Right ventricle myocardium inferior (tissue), 1 donor: ENCODE measurements around the gene CHST8. TPM values are rescaled to one million over a fixed set of nuclear protein-coding genes. Genes with fewer than 3 reads are reported as not detected.

Experiments
- ATAC-seq: fragments of 200-7000 bp; cut with Tn5 transposase; one replicate; pipeline ENCODE4 v1.9.1; 2020; ENCODE audit warnings: mild to moderate bottlenecking, moderate library complexity
- DNase-seq: peaks from one replicate; pipeline ENCODE4 v3.0.0; 2021; ENCODE audit errors: missing footprints
- intact Hi-C: fragments of 100-400 bp; cut with DNase I; formaldehyde crosslinking; loops from one replicate; pipeline ENCODE4 v1.11.0; 2022
- total RNA-seq: library from RNA; stranded (reverse); fragmentation: NEBNext Ultra II Directional; extraction: Animal tissue kit (Norgen Biotek cat#: 25700); gene quantifications from one replicate; pipeline ENCODE4 v1.2.1, GENCODE V29; 2021
- donor health status: DM: no; HTN: yes; CAD: no; lungs with severe emphysema.

The CHST8 gene
- total RNA-seq, 1 donor from 2014 or later = 0.27 TPM

DNA sequence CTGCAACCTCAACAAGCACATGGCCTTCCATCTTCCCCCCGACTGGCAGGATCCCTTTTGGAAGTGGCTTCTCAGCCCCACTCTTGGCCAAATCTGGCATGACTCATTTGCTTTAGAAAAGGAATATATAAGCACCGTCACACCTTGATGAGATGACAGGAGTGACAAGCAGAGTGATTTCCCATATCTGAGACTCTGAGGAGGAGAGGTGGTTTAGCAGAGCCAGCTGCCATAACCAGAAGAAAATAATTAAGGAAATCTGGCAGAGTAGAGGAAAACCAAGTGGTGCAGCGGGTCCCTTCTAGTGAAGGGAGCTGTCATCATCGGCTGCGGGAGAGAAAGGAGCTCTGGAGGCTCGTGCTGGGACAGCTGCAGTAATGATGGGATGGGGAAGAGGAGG is 147.5 kb downstream of the CHST8 start:
- no peak for ATAC-seq
- no peak for DNase-seq
- intact Hi-C loops = no loop called here

DNA sequence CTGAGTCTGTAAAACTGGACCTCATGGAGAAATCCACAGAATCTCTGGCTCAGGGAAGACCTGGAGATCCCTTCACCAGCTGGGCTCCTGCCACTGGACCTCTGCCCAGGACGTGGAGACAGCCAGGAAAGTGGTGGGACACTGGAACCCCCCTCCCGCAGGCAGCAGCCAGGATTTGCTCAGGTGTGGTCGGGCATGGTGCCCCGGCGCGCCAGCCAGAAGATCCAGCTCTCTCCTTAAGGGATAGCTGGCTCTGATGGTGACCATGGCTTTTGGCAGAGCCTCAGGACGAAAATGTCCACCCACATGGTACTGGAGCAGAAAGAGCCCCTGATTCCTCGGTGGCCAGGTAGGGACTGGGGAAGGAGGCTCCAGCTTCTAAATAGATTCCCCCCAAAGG is 148.4 kb downstream of the CHST8 start:
- intact Hi-C loops = loop anchor here (5.0 kb wide), 2 partner anchors 353 to 533 kb away; no protein-coding TSS in a partner anchor
- ATAC-seq (no peak), DNase-seq (no peak)

DNA sequence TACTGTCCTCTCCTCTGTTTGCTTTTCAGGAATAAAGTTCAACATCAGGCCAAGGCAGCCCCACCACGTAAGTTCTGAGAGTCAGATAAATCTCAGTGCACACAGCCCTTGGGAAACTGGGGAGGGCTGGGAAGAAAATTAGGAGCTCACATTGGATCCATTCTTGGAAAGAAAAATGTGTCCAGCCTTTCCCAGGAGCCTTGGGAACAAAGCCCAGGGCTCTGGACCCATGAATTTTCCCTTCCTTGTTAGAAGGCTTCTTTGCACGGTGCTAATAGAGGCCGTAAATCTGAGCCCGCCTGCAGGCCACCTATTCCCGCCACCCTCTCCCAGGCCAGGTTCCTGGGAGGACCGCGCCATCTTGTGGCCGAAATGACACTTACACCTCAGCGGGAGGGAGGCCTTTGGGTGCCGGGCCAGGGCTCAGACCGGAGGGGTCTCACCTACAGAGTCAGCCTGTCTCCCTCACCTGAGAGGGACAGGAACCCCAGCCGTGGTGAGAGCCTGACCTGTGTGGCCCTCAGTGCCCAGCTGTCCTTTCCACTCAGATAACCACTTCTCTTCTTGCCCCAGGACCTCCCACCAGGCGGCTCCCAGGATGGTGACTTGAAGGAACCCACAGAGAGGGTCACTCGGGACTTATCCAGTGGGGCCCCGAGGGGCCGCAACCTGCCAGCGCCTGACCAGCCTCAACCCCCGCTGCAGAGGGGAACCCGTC is 149.8 kb downstream of the CHST8 start:
- peak; percentile 58 for ATAC-seq
- no peak for DNase-seq
- intact Hi-C loops = loop anchor here (1.0 to 5.0 kb wide), 3 partner anchors 340 to 534 kb away; no protein-coding TSS in a partner anchor

DNA sequence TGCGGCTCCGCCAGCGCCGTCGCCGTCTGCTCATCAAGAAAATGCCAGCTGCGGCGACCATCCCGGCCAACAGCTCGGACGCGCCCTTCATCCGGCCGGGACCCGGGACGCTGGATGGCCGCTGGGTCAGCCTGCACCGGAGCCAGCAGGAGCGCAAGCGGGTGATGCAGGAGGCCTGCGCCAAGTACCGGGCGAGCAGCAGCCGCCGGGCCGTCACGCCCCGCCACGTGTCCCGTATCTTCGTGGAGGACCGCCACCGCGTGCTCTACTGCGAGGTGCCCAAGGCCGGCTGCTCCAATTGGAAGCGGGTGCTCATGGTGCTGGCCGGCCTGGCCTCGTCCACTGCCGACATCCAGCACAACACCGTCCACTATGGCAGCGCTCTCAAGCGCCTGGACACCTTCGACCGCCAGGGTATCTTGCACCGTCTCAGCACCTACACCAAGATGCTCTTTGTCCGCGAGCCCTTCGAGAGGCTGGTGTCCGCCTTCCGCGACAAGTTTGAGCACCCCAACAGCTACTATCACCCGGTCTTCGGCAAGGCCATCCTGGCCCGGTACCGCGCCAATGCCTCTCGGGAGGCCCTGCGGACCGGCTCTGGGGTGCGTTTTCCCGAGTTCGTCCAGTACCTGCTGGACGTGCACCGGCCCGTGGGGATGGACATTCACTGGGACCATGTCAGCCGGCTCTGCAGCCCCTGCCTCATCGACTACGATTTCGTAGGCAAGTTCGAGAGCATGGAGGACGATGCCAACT is 150.5 kb downstream of the CHST8 start:
- intact Hi-C loops = loop anchor here (5.0 kb wide), 2 partner anchors 355 to 535 kb away; no protein-coding TSS in a partner anchor
- DNase-seq (no peak), ATAC-seq (no peak)

DNA sequence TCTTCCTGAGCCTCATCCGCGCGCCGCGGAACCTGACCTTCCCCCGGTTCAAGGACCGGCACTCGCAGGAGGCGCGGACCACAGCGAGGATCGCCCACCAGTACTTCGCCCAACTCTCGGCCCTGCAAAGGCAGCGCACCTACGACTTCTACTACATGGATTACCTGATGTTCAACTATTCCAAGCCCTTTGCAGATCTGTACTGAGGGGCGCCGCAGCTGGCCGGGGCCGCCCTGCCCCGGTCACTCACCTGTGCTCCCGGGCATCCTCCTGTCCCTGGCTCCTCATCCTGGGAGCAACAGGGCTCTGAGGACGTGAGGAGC is 151.1 kb downstream of the CHST8 start:
- DNase-seq = no peak
- intact Hi-C loops = loop anchor here (5.0 kb wide), 2 partner anchors 356 to 536 kb away; no protein-coding TSS in a partner anchor
- no peak for ATAC-seq

DNA sequence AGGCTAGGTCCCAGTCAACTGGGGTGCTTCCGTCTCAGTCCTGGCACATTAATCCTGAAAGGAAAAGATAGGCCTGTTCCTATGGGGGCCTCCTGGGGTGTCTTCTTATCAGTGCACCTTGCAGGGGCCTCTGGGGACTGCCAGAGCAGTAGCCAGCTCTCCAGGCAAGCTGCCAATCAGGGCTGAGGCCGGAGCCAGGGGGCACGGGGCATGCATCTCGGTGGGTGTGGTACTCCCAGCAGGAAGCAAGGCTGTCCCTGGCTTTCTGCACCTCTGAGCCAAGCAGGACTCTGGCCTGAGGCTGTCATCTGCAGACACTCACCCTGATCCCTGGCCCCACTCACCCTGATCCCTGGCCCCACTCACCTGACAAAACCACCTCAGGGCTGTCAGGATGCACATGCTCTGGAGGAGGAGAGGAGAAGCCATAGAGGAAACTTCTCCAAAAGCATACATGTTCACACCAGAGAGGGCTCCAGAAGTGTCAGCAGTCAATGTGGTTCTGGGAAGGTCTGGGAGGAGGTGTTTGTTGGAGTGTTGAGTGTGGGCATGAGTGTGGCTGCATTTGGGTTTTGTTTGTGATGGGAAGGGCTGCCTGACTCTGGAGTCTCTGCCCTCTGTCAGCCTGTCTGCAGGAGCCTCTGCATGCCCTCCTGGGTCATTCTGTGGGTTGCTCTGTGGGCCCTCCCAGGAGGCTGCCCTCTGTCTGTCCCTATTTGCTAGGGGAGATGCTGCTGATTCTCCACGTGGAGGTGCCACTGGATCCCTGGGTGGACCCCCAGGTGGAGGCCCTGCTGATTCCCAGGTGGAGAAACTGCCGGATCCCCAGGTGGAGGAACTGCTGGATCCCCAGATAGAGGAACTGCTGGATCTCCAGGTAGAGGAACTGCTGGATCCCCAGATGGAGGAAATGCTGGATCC is 152.2 kb downstream of the CHST8 start:
- intact Hi-C loops = loop anchor here (5.0 kb wide), 2 partner anchors 357 to 537 kb away; no protein-coding TSS in a partner anchor
- ATAC-seq (no peak), DNase-seq (no peak)

DNA sequence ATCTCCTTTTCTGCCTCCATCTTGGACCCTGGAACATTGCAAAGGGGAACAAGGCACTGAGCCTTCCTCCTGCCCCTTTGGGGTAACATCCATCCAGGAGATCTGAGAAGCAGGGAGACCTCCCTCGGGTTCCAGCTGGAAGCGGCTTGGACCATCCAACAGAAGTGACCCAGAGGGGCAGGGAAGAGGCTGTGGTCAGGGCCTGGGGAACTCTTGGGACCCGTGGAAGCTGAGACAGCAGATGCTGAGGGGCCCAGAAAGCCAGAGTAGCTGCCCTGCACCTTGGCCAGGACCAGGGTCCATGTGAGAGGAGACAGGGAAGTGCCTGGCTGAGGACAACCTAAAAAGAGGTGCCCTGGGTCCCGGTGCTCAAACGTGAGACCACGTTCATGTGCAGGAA is 153.0 kb downstream of the CHST8 start:
- no peak for DNase-seq
- intact Hi-C loops = loop anchor here (5.0 kb wide), 2 partner anchors 357 to 537 kb away; no protein-coding TSS in a partner anchor
- ATAC-seq = no peak

DNA sequence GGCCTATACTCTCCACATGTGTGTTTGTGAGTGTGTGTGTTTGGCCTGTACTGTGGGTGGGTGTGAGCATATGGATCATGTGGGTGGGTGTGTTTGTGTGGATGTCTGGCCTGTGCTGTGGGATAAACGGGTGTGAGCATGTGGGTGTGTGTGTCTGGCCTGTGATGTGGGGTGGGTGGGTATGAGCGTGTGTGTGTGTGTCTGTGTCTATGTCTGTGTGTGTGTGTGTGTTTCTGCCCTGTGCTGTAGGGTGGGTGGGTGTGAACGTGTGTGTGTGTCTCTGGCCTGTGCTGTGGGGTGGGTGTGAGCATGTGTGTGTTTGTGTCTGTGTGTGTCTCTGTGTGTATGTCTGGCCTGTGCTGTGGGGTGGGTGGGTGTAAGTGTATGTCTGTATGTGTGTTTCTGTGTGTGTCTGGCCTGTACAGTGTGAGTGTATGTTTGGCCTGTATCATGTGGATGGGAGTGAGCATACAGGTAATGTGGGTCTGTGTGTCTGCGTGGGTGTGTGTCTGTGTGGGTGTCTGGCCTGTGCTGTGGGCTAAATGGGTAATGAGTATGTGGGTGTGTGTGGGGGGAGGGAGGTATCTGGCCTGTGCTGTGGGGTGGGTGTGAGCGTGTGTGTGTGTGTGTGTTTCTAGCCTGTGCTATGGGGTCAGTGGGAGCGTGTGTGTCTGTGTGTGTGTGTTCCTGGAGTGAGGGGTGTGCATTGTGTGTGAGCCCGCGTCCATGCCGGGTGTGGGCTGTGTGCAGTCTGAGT is 154.2 kb downstream of the CHST8 start:
- intact Hi-C loops = no loop called here
- ATAC-seq (no peak), DNase-seq (no peak)

DNA sequence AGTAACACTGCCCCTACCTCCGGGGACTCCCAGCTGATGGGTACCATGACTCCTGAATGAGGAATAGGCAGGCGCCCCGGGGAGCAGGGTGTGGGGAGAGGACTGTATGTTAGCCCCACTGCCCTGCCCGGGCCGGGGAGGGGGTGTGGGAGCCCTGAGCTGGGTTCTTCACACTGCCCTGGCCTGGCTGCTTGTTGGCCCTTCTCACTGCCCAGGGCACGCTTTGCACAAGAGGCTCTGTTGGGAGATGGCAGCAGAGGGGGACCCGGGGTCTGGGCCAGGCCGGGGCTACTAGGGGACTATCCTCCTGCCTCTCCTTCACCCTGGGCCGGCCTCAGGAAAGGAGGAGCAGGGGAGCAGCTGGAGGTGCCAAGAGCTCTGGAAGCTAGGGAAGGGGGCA is 155.6 kb downstream of the CHST8 start:
- ATAC-seq = no peak
- intact Hi-C loops = no loop called here
- peak; percentile 77 for DNase-seq

DNA sequence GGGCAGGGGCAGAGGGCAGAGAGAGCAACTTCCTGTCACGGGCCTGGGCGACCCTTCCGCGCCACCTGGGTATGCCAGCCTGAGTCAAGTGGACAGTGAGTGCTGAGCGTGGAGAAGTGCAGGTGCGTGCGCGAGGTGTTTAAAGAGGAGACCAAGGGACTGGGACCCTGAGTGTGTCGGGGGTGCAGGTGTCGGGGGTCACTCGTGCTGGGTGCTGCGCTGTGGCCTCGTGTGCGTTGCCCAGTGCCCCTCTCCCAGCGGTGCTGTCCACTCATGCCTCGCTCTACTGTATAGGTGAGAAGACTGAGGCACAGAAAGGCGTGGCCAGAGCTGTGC is 156.0 kb downstream of the CHST8 start:
- intact Hi-C loops = loop anchor here (1.0 to 2.0 kb wide), 3 partner anchors 221 to 368 kb away; no protein-coding TSS in a partner anchor
- DNase-seq (no peak), ATAC-seq (no peak)

DNA sequence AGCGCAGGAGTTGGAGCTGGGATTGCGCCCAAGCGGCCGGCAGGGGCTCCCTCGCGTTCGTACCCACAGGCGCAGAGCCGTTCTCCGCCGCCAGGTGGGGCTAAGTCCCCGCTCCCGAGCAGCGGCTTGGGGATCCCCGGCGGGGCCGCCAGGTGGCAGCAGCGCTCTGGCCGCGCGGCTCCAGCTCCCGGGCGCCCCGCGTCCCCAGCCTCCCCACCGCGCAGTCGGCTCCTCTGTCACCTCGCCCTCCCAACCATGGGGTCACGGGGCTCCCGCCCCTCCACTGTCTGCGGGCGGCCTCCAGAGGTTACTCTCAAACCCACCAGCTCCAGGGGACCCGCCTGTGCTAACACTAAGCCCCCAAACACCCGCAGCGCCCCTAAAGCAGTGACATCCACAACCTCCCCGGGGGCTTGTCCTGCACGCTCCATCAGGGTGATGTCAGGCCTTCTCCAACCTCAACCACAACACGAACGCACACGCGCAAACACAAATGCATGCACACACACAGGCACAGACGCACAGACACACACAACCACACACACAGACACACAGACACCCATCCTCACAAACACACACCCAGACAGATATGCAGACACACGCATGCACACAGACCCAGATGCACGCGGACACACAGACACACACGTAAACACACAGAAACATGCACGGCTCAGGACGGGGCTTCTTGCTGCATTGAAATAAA is 156.5 kb downstream of the CHST8 start:
- intact Hi-C loops = loop anchor here (1.0 to 2.0 kb wide), 3 partner anchors 221 to 367 kb away; no protein-coding TSS in a partner anchor
- peak; percentile 94 for DNase-seq
- peak; percentile 90 for ATAC-seq

DNA sequence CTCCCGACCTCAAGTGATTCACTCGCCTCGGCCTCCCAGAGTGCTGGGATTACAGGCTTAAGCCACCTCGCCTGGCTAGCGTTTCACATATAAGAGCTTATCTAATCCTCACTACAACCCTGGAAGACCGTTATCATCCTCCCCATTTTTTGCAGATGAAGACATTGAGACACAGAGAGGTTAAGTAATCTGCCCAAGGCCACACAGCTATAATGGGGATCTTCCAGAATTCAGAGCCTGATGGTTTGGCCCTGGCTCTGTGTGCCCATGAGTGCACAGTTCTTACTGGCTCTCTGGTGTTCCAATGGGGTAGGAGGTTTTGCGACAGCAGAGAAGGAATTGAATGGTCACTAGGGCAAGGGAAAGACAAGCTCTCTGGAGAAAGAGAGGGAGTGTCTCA is 158.1 kb downstream of the CHST8 start:
- intact Hi-C loops = loop anchor here (2.0 kb wide), 1 partner anchor 219 kb away; no protein-coding TSS in a partner anchor
- ATAC-seq = no peak
- no peak for DNase-seq

DNA sequence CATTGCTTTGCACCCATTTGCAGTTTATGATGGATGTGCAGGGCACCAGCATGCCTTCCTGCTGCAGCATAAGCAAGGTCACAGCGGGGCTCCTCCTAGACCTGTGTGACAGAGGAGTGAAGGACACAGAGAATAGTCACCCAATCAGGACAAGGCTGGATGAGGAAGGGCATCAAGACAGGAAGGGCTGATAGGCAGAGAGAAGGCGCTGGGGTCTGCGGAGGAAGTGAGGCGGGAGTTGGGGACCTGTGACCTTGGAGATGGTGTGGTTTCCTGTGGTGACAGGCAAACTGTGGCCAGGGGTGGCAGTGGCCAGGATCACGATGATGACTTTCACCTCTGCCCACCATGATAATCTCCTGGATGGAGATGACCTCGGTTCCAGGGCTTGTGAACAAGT is 158.5 kb downstream of the CHST8 start:
- intact Hi-C loops = no loop called here
- ATAC-seq (no peak), DNase-seq (no peak)

DNA sequence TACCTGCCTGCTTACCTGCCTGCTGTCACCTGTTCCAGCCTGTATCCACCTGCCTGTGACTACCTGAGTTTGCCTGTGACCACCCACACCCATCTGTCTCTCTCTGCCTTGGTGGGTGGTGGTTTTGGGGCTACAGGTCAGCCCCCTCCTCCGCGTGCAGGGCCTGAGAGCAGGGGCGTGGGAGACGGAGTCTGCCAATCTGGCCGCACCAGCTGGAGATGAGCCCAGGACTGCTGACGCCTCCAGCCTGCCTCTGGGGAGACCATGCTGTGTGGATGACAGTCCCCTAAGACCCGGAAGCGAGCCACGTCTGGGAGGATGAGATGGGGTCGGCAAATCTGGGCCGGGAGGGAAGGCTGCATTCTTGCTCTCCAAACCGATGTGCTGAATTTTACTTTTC is 159.0 kb downstream of the CHST8 start:
- ATAC-seq = no peak
- no peak for DNase-seq
- intact Hi-C loops = no loop called here

DNA sequence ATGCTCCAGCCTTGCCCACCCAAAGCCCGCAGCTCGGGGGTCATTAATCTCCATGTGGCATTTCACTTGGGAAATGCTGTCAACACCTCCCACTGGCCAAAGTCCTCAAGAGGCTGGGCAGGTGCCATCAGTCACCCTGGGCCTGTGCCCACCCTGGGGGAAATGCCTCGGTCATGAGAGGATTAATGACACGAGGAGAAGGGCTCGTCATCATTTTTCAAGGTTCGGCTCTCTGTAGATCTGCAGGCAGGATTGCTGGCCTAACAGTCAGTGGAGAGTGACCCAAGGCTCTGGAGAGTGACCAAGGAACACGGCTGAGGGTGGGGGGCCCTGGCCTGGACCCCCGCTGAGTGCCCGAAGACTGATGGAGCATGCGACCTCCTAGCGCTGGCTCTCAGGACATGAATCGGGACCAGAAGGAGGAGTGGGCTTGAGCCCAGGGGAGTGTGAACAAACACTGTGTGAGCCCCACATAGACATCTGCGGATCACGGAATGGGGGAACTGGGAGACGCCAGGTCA is 159.7 kb downstream of the CHST8 start:
- DNase-seq (no peak), ATAC-seq (no peak)
- intact Hi-C loops = no loop called here

DNA sequence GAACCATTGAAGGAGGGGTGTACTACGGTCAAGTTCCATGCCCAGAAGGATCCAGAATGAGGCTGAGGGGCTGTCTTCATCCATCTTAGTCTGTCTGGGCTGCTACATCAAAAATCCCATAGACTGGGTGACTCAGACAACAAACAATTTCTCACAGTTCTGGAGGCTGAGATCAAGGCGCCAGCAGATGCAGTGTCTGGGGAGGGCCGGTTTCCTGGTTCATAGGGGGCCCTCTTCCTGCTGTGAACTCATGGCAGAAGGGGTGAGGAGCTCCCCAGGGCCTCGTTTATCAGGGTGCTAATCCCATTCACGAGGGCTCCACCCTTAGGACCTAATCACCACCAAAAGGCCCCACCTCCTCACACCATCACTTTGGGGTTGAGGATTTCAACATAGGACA is 160.2 kb downstream of the CHST8 start:
- DNase-seq = no peak
- ATAC-seq = no peak
- intact Hi-C loops = no loop called here

DNA sequence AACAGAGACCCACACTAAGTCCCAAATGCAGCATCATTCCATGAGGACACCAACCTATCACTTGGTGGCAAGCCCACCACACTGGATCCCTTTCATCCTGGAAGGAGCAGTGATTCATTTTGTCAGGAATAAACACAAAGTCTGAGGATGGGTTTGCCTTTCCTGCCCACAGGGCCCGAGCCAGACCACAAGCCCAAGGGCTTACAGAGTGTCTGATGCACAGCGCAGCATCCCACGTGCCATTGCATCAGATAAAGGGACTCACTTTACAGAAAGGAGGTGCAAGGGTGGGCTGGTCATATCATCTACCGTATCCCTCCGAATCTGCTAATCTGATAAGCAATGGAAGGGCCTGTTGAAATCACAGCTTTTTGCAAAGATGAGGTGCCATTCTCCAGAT is 162.7 kb downstream of the CHST8 start:
- ATAC-seq (no peak), DNase-seq (no peak)
- intact Hi-C loops = no loop called here

DNA sequence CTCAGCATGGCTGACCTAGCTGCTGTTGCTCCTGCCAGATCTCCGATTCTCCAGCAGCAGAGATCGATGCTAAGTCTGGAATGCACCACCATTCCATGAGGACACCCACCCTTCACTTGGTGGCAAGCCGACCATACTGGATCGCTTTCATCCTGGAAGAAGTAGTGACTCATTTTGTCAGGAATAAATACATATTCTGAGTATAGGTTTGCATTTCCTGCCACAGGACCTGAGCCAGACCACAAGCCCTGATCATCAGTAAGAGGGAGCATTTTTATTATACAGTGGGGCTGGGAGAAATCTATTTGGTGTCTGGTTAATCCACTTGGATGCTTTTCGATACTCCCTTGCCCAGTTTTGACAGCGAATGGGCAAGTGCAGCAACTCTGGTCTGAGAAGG is 164.0 kb downstream of the CHST8 start:
- DNase-seq = no peak
- no peak for ATAC-seq
- intact Hi-C loops = no loop called here
